ENCODE data around the gene CEP112. TPM values are rescaled to one million over a fixed set of nuclear protein-coding genes. Genes with fewer than 3 reads are reported as not detected.

Gene CEP112
- total RNA-seq, 1 experiment from 2014 or later: 6.1 TPM

- DNase-seq (ENCODE audit: low spot score) (no peak), ATAC-seq (no peak)
- Mint-ChIP-seq H3K4me3 (no peak overlapping the region), H3K27me3 (ENCODE audit: low read depth) (no peaks in the 10 kb centered on the region), H3K36me3 (no peaks in the 10 kb centered on the region), H3K4me1 (peaks cover 4% of the 10 kb centered on the region), H3K9me3 (no peaks in the 10 kb centered on the region), H3K27ac (no peak overlapping the region)
- ChIA-PET CTCF (no interaction called here), POLR2A (no interaction called here)
- TF ChIP-seq ZNF138 (CRISPR knock-in tag; conservative IDR thresholded peaks at IDR 0.05) (no peak), NFE2L1 (CRISPR knock-in tag; IDR thresholded peaks at IDR 0.05) (no peak), FOXK1 (CRISPR knock-in tag; IDR thresholded peaks at IDR 0.05) (no peak), CTCF (IDR thresholded peaks at IDR 0.05) (no peak), TP53 (CRISPR knock-in tag; IDR thresholded peaks at IDR 0.05) (no peak), ZSCAN18 (CRISPR knock-in tag; IDR thresholded peaks at IDR 0.05) (no peak), SMAD4 (CRISPR knock-in tag; IDR thresholded peaks at IDR 0.05) (no peak), ZNF671 (CRISPR knock-in tag; IDR thresholded peaks at IDR 0.05) (no peak), ZNF317 (CRISPR knock-in tag; IDR thresholded peaks at IDR 0.05; ENCODE audit: borderline replicate concordance, low read depth) (no peak), ZNF219 (CRISPR knock-in tag; IDR thresholded peaks at IDR 0.05; ENCODE audit: borderline replicate concordance) (no peak), ZNF532 (CRISPR knock-in tag; IDR thresholded peaks at IDR 0.05; ENCODE audit: borderline replicate concordance) (no peak), NR2C2 (CRISPR knock-in tag; IDR thresholded peaks at IDR 0.05) (no peak), ATF1 (CRISPR knock-in tag; IDR thresholded peaks at IDR 0.05) (no peak), JUN (CRISPR knock-in tag; IDR thresholded peaks at IDR 0.05) (no peak), RELA (CRISPR knock-in tag; IDR thresholded peaks at IDR 0.05; ENCODE audit: borderline replicate concordance) (no peak)
These were observed 295.0 kb downstream of the CEP112 start for GRCh38 chr17:65896889-65897288.

- no peaks in the 10 kb centered on the region for H3K27me3 Mint-ChIP-seq (ENCODE audit: low read depth)
- ATAC-seq (no peak), DNase-seq (ENCODE audit: low spot score) (no peak)
- no peaks in the 10 kb centered on the region for H3K36me3 Mint-ChIP-seq
- H3K4me3 Mint-ChIP-seq: no peak overlapping the region
- no peaks in the 10 kb centered on the region for H3K9me3 Mint-ChIP-seq
- CTCF ChIA-PET: no interaction called here
- H3K4me1 Mint-ChIP-seq: no peaks in the 10 kb centered on the region
- POLR2A ChIA-PET: no interaction called here
- H3K27ac Mint-ChIP-seq: no peak overlapping the region
- no peak for TF ChIP-seq ATF3 (CRISPR knock-in tag; conservative IDR thresholded peaks at IDR 0.05)
- TF ChIP-seq ZNF416 (CRISPR knock-in tag; IDR thresholded peaks at IDR 0.05): no peak
- TF ChIP-seq NR2C2 (CRISPR knock-in tag; IDR thresholded peaks at IDR 0.05): no peak
- TF ChIP-seq ATF1 (CRISPR knock-in tag; IDR thresholded peaks at IDR 0.05): no peak
- no peak for TF ChIP-seq E2F1 (CRISPR knock-in tag; IDR thresholded peaks at IDR 0.05)
- TF ChIP-seq PREB (CRISPR knock-in tag; IDR thresholded peaks at IDR 0.05; ENCODE audit: borderline replicate concordance): no peak
- TF ChIP-seq MLX (CRISPR knock-in tag; IDR thresholded peaks at IDR 0.05): no peak
- TF ChIP-seq FOXP4 (CRISPR knock-in tag; IDR thresholded peaks at IDR 0.05): no peak
- no peak for TF ChIP-seq NR3C1 (CRISPR knock-in tag; conservative IDR thresholded peaks at IDR 0.05; ENCODE audit: low read depth)
These were observed 296.0 kb downstream of the CEP112 start for GRCh38 chr17:65895969-65896368.

All from WTC11 (cell line).